GM13977 (cell line): ENCODE measurements around the gene ZDHHC24.

ENCODE experiments used
- DNase-seq: peaks from one replicate; pipeline ENCODE4 v3.0.0; 2012; ENCODE audit warnings: low spot score
- CTCF ChIP-seq: IDR thresholded peaks from 2 replicates; pipeline ENCODE4 v1.5.1; 2012; ENCODE audit warnings: mild to moderate bottlenecking, control low read depth; ENCODE audit not compliant: insufficient read depth; ENCODE audit errors: extremely low read depth, missing control alignments
- in situ Hi-C: fragments of 300-500 bp; cut with MboI; formaldehyde crosslinking; loops from one replicate; pipeline ENCODE4 v1.12.0; 2022; ENCODE audit warnings: low sequenced_read_pairs, low pct_unique_long_range_greater_than_20kb, mixed read lengths, inconsistent platforms; ENCODE audit not compliant: unreplicated experiment

The ZDHHC24 gene

GRCh38 chr11:66555416-66555815, 9.6 kb upstream of the ZDHHC24 start:
- TF ChIP-seq CTCF, result no peak
- DNase-seq, result no peak
- in situ Hi-C loops, result loop anchor here (25.0 kb wide), 1 partner anchor 282 kb away; the partner anchor contains the start of gene RCE1

GRCh38 chr11:66554602-66555001, 8.8 kb upstream of the ZDHHC24 start:
- TF ChIP-seq CTCF, result no peak
- no peak for DNase-seq
- in situ Hi-C loops, result loop anchor here (25.0 kb wide), 1 partner anchor 283 kb away; the partner anchor contains the start of gene RCE1

GRCh38 chr11:66550887-66551286, 5.0 kb upstream of the ZDHHC24 start:
- no peak for TF ChIP-seq CTCF
- in situ Hi-C loops, result loop anchor here (25.0 kb wide), 1 partner anchor 286 kb away; the partner anchor contains the start of gene RCE1
- no peak for DNase-seq

- no peak for DNase-seq
- in situ Hi-C loops, result loop anchor here (25.0 kb wide), 1 partner anchor 288 kb away; the partner anchor contains the start of gene RCE1
- TF ChIP-seq CTCF, result no peak
Measured at GRCh38 chr11:66549696-66550095, 3.8 kb upstream of the ZDHHC24 start.

- in situ Hi-C loops, result no loop called here
- no peak for DNase-seq
- no peak for TF ChIP-seq CTCF
Measured at GRCh38 chr11:66548774-66549630, 3.2 kb upstream of the ZDHHC24 start.

GRCh38 chr11:66548041-66548440, 2.2 kb upstream of the ZDHHC24 start:
- no peak for TF ChIP-seq CTCF
- in situ Hi-C loops, result no loop called here
- DNase-seq, result no peak
